Measurements from ENCODE around the gene NTM. TPM values are rescaled to one million over a fixed set of nuclear protein-coding genes. Genes with fewer than 3 reads are reported as not detected.

Gene NTM
- total RNA-seq, 1 experiment from 2014 or later: 3.1 TPM

DNA sequence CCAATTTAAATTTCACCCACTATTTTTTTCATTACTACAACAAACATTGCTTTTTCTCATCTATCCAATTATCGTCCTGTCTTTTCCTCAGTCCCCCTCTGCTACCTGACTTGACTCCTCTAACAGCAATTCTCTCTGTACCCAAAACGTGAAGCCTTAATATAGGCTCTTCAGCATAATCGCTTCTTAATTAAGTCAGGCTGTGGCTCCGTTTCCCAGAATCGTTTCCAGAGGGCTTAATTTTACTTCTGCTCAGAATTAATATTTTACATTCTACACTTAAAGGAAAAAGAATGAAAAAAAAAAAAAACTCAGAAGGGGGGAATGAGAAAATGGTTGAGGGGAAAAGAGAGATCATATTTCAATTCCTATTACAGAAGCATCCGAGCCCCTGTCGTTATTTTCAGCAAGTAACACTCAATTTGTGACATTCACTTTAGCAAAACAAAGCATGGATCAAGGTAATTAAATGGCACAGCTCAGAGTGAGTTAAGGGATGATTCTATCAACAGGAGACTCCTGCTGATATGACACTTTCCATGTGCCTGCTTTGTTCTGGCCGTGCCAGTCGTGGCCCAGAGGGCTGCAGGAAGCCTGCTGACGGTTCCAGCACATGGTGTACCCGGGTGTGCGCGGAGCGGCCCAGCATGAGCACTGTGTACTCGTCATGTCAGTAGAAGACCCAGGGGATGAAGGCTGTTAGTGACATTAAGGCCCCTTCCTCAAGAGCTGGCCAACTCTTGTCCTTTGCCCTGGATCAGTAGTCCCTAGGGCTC, 272.5 kb downstream of the NTM start:
- DNase-seq (ENCODE audit: low spot score): no peak

DNA sequence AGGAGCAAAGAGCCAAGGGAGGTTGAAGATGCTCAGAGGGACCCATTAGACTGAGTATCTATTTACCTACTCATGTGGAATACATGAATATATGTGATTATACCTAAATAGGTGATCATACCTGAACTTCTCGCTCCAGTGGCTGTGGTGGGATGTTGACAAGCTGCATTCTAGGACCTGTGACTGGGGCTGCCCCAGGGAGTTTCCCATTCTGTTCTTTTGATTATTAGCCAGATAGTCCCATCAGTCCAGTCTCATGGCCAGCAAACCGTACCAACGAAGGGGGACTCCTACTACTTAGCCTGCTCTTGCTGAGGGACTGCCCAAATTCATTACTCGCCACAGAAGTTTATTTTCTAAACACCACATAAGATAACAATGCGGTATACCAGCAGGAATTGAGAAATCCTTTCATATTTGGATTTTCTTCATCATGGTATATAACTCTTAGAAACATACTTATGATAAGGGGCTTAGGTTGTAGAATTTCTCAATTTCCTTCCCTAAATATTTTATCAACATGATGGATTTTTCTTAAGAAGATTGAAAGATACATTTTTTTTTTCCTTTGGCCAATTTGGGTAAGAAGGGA, 273.9 kb downstream of the NTM start:
- DNase-seq (ENCODE audit: low spot score): peak; percentile 34

DNA sequence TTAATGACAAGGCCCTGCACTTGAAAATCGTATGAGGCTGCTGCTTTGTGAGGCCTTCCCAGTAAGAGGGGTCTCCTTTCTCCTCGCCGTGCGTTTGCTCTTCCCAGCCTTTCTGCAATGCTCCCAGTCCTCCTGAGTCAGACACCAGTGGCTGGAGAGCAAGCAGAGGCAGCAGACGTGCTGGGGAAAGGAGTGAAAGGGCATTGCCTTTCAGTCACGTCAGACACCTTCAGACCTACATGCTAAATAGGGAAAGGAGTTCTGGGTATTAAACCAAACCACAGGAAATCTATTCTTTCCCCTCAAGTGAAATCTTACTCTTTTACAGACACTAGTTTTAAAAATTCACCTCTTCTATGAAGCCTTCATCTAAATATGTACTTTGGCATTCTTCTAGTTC, 274.8 kb downstream of the NTM start:
- no peak for DNase-seq (ENCODE audit: low spot score)

DNA sequence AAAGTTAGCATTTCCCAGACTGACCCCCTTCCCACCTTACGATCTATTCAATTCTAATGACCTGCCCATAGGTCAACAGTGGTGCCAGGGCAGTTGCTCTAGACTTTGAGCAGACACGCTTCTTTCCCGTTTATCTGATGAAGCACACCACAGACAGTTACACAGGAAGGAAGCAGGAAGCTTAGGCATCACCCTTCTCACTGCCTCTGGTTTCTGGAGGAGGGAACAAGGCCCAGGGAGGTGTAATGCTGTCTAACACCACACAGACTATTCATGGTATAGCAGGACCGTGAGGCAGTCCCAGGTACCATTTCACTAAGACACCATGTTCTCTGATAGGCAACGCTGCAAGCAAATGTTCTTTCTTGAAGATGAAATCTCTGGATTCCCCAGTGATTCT, 279.4 kb downstream of the NTM start:
- no peak for DNase-seq (ENCODE audit: low spot score)

DNA sequence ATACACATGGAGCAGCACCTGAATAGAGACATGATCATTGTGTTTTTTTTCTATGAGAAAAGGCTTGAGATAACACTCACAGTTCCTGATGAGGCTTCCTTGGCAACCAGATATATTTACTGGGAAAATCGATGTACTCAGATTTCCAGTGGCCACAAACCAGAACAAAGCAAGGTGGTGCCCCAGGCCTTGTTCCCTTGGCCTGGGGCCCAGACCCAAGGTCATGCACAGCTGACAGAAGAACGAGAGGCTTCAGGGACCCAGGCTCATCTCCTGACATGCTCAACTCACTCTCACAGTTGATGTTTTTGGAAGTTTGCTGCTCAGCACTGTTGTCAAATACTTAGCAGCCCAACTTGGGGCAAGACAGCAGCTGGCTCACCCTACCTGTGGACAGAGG, 281.8 kb downstream of the NTM start:
- DNase-seq (ENCODE audit: low spot score): no peak

DNA sequence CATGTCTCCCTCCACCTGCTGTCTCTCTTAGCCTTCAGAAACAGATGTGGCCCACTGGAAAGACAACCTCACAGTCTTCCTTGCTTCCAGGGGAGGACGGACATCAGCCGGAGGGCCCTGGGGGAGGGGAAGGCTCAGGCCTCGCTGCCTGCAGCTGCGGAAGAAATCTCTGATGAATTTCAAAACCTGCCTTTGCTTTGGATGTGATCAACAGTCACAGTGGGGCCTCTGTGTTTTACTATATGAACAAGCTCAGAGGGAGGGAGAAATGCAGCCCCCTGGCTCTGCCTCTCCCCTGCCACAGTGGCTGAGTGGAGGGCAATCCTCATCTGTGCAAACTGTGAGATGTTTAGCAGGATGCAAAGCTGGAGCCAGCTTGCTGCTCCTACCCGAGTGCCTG, 282.8 kb downstream of the NTM start:
- no peak for DNase-seq (ENCODE audit: low spot score)

DNA sequence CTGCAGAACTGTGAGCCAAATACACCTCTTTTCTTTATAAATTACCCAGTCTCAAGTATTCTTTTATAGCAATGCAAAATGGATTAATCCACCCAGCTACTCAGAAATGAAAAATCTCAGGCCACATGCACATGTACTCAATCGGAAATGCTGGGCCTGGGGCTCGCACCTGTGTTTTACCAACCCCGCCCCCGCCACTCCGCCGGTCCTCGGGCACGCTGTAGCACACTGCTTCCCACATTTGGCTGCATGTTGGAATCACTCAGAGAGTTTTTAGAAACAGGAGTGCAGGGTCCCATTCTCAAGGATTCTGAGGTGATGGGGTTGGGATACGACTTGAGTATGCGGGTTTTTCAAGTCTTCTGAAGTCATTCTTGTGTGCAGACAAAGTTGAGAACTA, 284.4 kb downstream of the NTM start:
- DNase-seq (ENCODE audit: low spot score): no peak

DNA sequence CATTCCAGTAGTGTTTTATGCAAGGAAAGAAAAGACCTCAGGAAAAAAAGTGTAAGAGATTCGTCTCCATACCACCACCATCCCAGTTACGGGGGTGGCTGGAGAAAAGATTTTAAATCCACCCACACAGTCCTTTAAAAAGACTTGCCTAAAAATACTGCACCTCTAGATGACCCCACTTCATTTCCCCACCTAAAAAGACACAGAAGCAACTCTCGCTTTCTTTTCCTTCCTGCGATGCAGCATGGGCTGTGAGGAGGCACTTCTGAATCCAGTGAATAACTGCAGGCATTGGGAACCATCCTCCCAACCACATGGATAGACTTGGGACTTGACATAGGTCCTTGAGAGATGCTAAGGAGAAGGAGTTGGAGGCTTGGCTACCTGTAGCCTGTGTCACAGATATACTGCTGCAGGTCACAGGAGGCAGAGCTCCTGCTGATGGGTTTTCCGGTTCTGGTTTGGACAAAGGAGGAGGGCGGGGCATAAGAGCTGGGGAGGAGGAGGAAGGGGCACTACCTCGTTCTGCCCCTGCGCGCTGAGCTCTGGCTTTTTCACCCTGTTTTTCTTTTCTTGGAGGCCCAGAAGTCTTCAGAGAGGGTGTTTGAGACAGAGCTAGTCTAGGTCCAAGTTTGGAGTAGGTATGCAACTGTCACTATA, 285.9 kb downstream of the NTM start:
- no peak for DNase-seq (ENCODE audit: low spot score)

DNA sequence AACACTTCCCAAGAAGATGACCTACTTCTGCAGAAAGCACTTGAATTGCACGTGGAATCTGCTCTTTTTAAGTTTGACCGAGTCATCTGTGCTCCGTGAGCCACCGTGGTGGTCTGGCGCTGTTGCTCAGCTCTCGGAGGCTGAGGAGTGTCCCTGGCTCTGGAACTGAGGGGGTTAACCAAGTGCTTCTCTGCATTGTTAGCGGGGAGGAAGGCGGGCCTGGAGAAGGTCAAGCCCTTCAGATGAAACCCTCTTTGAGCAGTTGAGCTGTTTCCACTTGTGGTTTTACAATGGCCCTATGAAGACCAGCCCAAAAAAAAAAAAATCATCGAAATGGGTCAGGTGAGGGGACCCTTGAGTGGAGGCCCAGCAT, 286.4 kb downstream of the NTM start:
- DNase-seq (ENCODE audit: low spot score): no peak

DNA sequence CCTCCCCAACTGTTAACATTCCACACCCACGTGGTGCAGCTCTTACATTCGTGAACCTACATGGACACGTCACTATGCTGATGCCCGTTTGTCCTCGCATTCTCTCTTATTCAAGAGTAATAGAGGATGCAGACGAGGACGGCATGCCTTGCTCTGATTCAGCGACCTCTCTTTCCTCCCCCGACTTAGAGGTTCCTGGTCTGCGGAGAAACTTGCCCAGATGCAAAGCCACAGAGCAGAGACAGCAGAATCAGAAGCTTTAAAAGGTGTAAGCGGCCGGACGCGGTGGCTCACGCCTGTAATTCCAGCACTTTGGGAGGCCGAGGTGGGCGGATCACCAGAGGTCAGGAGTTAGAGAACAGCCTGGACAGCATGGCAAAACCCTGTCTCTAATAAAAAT, 288.0 kb downstream of the NTM start:
- no peak for DNase-seq (ENCODE audit: low spot score)

DNA sequence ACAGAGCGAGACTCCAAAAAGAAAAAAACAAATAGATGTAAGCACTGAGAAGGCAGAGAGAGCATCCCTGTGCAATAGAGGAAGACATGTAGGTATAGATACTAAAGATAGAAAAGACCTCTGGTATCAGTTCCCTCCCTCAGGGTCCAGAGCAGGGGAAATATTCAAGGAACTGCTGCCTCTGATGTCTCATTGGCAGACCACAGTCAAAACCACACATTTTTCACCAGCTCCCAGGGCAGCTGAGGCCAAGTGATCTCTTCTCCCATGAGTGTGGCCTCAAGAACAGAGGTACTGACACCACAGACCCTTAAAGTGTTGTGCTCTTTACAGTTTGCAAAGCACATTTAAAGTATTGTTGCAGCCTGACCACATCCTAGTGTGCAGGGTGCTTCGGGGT, 288.5 kb downstream of the NTM start:
- DNase-seq (ENCODE audit: low spot score): no peak

DNA sequence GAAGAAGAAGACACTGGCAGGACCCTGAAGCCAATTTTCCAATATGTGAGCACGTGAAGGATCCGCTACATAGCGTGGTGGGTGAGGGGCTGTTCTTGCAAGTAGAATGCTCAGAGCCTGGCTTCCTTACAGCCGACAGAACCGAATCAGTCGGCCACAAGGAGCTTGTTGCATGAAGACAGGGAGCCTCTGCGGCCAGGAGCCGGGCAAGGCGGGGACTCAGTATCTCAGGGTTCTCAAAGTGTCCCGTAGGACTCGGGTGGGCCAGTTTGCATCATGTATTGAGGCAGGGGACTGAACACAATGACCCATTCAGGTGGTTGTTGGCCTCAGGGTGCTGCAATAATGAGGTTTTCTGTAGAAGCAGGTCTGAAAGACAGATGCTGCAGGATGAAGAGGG, 289.5 kb downstream of the NTM start:
- DNase-seq (ENCODE audit: low spot score): no peak

DNA sequence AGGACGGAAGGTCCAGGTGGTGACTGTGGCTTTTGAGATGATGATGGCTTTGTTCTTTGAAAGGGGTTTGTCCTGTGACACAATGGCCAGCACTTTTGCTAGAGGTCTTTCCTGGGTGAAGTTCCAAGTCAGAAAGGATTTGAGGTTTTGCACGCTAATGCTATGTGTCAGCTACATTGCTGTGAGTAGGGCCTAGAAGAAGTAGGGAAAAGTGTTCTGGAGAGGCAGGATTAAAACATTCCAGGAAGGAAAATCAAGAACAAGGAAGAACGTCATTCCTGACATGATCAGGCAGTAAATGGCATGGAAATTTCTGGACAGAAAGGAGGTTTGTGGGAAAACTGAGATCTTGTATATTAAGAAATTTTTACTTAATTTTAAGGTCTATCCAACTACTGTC, 290.7 kb downstream of the NTM start:
- no peak for DNase-seq (ENCODE audit: low spot score)

DNA sequence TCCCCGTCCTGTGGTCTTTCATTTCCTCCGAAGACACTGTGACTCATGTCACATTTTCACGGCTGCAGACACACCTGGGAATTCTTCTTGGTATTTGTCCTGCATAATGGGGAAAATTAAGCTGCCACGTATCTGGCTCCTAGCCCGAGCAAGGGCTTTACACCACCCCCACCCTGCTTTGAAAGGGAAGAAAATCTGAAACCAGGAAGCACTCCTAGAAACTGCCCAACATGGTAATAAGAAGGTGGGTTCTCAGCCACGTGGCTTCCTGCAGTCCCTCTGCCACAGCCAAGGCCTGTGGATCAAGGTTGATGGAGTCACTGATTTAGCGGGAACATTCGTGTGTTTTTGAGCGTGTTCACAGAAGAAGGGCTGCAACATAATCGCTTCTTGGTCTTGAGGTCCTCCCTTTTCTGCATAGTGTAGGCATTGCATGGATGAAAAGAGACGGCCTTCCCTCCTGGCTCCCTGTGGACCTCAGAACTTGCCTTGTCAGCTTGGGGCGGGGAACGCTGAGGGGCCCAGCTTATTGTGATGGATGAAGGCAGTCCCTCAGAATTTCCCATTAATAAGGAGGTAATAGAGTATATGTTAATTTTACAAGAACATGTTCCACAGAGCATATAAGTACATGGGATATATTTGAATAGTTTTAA, 292.0 kb downstream of the NTM start:
- no peak for DNase-seq (ENCODE audit: low spot score)

DNA sequence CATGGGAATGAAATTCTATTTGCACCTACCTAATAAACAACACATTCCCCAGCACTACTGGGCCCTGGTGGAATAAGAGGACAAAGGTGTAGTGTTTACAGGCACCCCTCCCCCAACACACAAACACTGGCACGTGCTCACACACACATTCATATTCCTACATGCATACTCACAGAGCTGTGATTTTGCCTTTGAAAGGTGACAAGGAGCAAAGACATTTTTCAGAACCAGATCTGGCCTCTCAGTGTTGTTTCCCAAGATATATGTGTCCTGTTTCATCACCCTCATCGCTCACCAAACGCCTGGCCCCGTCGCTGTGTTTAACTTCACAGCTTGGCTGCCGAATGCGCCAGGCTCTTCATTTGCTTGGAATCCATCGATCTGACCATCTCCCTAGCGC, 292.6 kb downstream of the NTM start:
- no peak for DNase-seq (ENCODE audit: low spot score)

DNA sequence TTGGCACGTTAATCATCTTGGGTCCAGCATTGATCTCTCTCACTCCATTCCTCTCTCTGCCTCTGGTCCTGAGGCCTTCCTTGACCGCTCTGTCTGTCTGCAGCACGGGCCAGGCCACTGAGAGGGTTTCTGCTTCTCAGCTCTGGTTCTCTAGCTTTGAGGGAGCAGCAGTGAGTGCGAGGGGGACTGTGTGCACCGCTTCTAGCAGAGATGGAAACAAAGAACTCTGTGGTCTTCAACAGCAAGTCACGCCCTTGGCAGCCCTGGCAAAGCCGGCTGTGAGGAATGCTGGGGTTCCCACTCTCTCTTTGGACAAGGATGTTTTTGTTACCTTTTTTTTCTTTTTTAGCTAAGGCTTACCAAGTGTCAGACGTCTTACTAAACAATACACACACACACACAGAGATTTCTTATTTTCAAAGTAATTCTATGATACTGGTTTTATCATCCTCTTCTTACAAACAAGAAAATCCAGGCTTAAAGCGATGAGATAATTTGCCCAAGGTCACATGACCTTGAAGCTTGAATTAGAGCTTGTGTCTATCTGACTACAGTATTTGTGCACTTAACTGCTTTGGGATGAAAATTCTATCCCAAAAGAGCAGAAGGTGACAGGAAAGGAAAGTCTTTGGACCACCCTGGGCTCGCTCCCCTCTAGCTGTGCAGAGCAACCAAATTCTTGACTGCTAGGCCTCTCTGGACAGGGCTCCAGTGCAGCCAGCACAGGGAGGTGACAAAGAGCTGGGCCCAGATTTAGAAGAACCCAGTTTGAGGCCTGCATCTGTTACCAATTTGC, 293.2 kb downstream of the NTM start:
- no peak for DNase-seq (ENCODE audit: low spot score)

DNA sequence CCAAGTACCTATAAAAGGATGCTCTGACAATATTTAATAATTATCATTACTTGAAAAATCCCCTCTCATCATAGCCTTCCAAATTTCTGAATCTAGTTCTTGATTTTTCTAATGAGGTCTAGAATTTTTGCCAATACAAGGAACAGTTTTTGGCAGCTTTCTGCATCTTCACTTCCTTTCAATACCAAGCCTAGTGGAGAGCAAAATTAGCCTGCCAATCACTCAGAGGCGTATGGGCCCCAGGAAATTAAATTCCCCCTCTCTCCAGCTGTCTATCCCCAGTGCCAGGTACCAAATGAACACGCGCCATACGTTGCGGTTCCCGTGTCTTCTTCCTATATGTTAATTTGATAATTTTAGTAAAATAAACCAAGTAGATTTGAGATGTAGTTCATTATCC, 293.9 kb downstream of the NTM start:
- DNase-seq (ENCODE audit: low spot score): no peak

DNA sequence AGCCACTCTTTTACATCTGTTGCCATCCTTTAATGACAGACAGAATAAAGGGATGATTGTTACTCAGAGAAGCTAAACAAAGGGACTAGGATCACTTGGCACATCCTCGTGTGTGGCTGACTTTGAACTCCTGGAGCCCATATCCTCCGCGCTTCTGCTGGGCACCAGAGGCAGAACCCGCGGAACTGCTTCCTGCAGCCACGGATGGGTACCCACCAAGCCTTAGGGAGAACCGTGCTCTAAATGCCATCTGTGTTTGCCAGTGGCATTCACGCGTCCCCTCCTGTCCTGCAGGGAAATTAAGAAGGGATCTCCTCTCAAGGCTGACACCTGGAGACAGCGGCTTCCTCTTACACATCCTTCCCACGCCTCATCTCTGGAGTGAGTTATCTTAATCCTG, 294.4 kb downstream of the NTM start:
- DNase-seq (ENCODE audit: low spot score): no peak

DNA sequence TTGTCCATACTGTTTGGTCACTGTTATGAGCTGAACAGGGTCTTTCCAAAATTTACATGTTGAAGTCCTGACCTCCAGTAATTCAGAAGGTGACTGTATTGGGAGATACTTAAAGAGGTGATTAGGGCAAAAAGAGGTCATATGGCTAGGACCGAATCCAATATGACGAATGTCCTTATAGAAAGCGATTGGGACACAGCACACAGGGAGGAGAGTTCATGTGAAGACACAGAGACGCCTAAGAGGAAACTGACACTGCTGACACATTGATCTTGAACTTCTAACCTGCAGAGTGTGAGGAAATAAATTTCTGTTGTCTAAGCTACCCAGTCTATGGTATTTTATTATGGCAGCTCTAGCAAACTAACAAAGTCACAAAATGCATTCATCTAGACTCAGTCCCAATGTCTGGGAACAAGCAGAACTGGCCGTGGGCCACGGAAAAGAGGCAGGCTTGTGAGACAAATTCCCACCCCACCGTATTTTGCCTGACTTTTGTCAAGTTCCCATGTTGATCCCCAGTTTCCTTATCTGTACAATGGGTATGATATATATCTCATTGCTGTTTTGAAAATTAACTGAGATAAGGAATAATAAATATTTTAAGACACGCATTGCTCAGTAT, 295.0 kb downstream of the NTM start:
- DNase-seq (ENCODE audit: low spot score): no peak

DNA sequence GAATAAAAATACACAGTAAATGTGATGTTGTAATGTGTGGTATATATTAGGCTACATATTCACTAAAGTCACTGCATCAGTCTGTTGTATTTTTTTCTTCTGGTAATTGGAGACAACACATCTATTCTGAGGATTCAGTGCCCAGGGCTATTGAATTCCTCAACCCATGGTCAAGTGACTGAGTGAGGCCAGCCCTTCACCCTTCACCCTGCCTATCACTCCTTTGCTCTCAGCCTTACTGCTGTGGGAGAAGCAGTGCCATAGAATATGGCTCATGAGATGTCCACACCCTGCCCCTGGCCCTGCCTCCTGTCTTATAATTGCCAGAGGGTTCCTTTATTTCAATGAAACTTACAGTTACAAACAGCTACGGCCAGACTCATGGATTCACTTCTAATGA, 295.6 kb downstream of the NTM start:
- no peak for DNase-seq (ENCODE audit: low spot score)

DNA sequence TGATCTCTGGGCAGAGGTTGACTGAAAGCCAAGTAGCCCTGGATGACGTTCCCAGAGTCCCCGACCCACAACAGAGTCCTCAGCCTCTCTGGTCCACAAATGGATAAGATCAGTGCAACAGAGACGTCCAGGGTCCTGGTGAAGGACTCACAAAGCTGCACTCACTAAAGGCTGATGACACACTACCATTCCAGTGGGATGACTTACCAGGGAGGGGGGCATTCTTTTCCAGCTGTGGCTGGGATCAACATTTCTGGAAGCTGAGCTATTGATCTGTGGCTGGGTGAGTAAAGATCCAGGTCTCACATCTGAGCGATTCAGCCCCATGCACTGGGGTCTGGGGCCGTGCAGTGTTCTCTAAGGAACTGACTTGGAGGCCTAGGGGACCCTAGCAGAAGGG, 296.2 kb downstream of the NTM start:
- no peak for DNase-seq (ENCODE audit: low spot score)

DNA sequence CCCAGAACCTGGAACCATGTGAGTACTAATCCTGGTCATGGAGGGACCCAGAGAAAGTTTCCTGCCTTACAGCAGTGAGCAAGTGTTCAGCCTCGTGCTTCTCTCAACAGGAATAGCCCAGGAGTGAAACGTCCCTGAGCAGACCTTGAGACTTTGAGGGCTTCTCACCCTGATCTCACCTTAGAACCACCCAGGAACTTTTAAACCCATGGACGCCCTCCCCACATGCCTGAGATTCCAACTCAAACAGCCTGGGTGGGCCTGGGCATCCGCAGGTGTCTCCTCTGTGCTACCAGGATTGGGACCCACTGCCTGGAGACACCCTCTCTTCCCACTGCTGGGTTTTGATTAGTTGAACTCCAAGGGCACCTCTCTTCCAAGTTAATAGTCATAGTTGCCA, 297.2 kb downstream of the NTM start:
- DNase-seq (ENCODE audit: low spot score): no peak
